OCI-LY1 (cell line): ENCODE measurements around the gene CAMK1G.

Experiments
- EZH2 ChIP-seq: fragments of 200-600 bp; sonication (generic), shearing (Covaris generic); IDR thresholded peaks from 2 replicates; pipeline ENCODE4 v1.8.0; 2017; ENCODE audit warnings: borderline replicate concordance, mixed run types, mild to moderate bottlenecking, antibody characterized with exemption, low read length, moderate library complexity, mixed read lengths
- TF ChIP-seq, protein P1 (sequence below): fragments of 200-600 bp; sonication (generic), shearing (Covaris generic); IDR thresholded peaks from 2 replicates; pipeline ENCODE4 v1.5.1; 2017; ENCODE audit warnings: mild to moderate bottlenecking, antibody characterized with exemption, low read length, moderate library complexity, mixed read lengths

- TF ChIP-seq EZH2: no peak
- TF ChIP-seq, protein P1, sequence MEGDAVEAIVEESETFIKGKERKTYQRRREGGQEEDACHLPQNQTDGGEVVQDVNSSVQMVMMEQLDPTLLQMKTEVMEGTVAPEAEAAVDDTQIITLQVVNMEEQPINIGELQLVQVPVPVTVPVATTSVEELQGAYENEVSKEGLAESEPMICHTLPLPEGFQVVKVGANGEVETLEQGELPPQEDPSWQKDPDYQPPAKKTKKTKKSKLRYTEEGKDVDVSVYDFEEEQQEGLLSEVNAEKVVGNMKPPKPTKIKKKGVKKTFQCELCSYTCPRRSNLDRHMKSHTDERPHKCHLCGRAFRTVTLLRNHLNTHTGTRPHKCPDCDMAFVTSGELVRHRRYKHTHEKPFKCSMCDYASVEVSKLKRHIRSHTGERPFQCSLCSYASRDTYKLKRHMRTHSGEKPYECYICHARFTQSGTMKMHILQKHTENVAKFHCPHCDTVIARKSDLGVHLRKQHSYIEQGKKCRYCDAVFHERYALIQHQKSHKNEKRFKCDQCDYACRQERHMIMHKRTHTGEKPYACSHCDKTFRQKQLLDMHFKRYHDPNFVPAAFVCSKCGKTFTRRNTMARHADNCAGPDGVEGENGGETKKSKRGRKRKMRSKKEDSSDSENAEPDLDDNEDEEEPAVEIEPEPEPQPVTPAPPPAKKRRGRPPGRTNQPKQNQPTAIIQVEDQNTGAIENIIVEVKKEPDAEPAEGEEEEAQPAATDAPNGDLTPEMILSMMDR: peak; percentile 89
Measured at GRCh38 chr1:209627732-209628196, 44.2 kb downstream of the CAMK1G start.
